ENCODE data around the gene RETREG3.

DNA sequence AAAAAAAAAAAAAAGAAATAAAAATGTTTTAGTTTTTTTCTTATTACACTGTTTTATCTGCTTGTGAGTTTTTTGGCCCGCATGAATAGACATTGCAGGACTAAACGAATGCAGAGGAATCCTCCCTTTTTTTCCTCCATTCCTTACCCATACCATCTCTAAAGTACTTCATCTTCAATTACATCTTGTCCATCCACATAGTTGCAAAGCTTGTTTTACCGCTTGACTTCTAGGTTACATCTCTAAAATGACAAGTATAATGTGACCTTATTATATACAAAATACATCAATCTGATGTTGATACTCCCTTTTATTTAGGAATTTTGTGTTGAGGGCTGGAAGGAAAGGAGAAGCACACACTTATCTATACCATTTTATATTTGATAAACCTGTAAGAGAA, 12.8 kb downstream of the RETREG3 start:
- TF ChIP-seq, protein P1, sequence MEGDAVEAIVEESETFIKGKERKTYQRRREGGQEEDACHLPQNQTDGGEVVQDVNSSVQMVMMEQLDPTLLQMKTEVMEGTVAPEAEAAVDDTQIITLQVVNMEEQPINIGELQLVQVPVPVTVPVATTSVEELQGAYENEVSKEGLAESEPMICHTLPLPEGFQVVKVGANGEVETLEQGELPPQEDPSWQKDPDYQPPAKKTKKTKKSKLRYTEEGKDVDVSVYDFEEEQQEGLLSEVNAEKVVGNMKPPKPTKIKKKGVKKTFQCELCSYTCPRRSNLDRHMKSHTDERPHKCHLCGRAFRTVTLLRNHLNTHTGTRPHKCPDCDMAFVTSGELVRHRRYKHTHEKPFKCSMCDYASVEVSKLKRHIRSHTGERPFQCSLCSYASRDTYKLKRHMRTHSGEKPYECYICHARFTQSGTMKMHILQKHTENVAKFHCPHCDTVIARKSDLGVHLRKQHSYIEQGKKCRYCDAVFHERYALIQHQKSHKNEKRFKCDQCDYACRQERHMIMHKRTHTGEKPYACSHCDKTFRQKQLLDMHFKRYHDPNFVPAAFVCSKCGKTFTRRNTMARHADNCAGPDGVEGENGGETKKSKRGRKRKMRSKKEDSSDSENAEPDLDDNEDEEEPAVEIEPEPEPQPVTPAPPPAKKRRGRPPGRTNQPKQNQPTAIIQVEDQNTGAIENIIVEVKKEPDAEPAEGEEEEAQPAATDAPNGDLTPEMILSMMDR (IDR thresholded peaks at IDR 0.05), result no peak
- no peak for TF ChIP-seq SMC3 (IDR thresholded peaks at IDR 0.05; ENCODE audit: low read depth, low read length)
- TF ChIP-seq, protein P2, sequence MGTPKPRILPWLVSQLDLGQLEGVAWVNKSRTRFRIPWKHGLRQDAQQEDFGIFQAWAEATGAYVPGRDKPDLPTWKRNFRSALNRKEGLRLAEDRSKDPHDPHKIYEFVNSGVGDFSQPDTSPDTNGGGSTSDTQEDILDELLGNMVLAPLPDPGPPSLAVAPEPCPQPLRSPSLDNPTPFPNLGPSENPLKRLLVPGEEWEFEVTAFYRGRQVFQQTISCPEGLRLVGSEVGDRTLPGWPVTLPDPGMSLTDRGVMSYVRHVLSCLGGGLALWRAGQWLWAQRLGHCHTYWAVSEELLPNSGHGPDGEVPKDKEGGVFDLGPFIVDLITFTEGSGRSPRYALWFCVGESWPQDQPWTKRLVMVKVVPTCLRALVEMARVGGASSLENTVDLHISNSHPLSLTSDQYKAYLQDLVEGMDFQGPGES (IDR thresholded peaks at IDR 0.05; ENCODE audit: low read depth, low read length), result no peak
